ENCODE measurements around the gene PRR35. TPM values are rescaled to one million over a fixed set of nuclear protein-coding genes. Genes with fewer than 3 reads are reported as not detected.

The PRR35 gene
- total RNA-seq, 2 donors from 2014 or later: not detected

DNA sequence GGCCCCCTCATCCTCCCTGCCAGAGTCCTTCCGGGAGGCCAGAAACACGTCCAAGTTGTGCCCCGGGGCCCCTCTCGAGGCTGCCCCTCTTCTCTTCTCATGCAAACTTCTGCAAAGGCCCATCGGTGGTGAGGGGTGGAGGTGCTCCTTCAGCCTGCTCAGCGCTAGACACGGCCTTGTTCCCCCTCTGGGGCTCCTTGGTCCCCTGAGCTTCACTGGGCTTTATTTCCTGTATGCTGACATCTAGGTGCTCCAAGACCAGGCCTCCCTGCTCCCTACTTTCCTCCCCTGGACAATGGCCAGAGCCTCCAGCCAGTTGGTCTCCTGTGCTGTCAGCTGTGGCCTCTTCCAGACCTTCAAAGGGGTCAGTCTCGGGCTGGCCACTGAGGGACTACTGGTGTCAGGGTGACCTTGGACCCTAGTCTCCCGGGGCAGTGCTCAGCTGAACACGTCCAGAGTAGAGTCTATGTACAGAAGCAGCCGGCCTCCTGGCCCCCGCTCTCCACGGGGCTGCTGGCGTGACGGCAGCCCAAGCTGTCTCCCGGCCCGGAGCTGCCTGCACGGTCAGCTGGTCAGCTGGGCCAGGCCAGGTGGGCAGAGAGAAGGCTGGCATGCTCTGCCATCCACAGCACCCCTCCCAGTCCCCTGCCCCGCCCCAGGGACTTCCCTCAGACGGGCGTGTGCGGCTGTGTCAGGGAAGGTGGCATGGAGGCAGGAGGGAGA lies 1.7 kb upstream of the PRR35 start:
- Mint-ChIP-seq H3K27me3 (no peaks in the 10 kb centered on the region), H3K36me3 (ENCODE audit: low read depth) (no peaks in the 10 kb centered on the region), H3K4me1 (no peaks in the 10 kb centered on the region), H3K4me3 (no peak overlapping the region), H3K27ac (no peak overlapping the region)
- ATAC-seq (no peak), DNase-seq (no peak)
- no peaks in the 10 kb centered on the region for H3K9me3 ChIP-seq (ENCODE audit: control insufficient read depth, low read length, poor library complexity, severe bottlenecking)

DNA sequence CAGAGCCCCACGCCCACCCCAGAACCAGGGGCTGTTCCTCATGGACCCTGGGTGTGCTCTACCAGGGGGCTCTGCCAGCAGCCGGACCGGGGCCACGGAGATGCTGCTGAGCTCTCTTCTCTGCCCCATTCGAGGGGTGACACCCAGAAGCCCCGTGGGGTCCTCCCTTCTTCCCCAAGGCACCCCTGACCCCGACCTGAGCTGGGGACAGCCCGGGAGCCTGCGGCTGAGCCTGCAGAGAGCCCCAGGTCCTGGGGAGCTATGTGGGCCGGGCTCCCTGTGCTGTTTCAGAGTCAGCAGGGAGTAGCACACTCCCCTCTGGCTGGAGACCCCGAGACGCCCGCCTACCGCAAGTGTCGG lies 1.2 kb upstream of the PRR35 start:
- ATAC-seq (no peak), DNase-seq (no peak)
- H3K9me3 ChIP-seq (ENCODE audit: control insufficient read depth, low read length, poor library complexity, severe bottlenecking): no peaks in the 10 kb centered on the region
- no peak overlapping the region for H3K4me3 Mint-ChIP-seq
- no peaks in the 10 kb centered on the region for H3K4me1 Mint-ChIP-seq
- no peaks in the 10 kb centered on the region for H3K36me3 Mint-ChIP-seq (ENCODE audit: low read depth)
- H3K27me3 Mint-ChIP-seq: no peaks in the 10 kb centered on the region
- H3K27ac Mint-ChIP-seq: no peak overlapping the region

DNA sequence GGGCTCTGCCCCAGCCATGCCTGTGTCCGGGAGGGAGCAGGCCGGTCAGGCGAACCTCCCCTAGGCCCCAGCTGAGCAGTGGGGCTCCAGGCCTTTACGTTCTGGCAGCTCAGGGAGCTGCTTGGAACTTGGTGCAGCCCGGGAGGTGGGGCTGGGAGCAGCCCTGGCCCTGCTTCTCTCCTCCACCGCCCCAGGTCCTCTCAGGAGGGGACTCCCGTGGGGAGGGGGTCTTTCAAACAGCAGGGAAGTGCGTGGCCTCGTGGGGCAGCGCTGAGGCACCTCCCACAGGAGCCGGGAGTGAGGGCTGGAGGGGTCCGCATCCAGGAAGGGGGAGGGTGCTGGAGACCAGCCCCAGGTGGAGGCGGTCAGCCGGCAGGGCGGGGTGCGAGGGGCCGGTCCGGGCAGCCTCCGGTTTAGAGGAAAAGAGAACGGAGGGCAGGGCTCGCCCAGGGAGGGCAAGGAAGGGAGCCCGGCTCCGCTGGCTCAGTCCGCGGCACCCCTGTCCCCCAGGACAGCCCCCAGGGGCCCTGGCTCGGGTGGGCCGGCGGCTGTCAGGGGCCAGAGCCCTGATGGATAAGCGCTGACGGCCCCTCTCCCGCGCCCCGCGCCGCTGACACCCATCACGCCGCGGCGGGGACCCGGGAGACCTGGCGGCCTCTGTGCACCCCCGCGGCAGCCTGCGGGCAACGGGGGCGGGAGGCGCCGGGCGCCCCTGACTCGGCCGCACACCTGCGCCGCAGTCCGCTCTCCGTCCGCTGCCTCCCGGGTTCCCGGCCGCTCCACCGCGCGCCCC lies 587 bp upstream of the PRR35 start:
- Mint-ChIP-seq H3K36me3 (ENCODE audit: low read depth) (no peaks in the 10 kb centered on the region), H3K27ac (no peak overlapping the region), H3K4me3 (peak overlapping the region; percentile 31), H3K27me3 (no peaks in the 10 kb centered on the region), H3K4me1 (no peaks in the 10 kb centered on the region)
- DNase-seq: no peak
- no peaks in the 10 kb centered on the region for H3K9me3 ChIP-seq (ENCODE audit: control insufficient read depth, low read length, poor library complexity, severe bottlenecking)
- ATAC-seq: no peak

DNA sequence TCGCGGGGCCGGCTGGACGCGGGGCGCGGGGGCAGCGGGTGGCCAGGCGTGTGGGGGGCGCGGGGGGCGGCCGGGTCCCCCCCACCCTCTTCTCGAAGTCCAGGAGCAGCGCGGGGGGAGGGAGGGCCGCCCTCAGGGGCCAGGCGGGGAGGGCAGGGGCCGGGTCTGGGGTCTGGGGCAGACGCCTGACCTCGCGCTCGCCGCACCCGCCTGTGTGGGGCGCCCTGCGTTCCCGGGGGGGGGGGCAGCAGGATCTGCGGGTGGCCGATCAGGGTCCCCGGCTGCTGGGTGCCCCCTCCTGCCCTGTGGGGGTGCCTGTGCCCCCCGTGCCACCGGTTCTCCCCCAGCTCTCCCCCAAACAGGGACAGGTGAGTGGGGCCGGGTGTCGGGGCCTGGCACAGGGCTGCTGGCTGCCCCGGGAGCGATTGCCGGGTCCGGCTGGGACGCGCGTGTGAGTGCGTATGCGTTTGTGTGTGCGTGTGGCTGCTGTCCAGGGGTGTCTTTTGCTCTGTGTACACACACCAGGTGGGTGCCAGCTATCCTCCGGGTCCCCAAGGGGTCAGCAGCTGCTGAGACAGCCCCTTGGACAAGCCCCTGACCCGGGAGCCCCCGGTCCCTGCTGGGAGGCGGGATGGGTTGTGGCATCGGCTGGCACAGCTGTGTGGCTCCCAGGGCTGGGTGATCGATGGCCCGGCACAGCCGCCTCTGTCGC lies 663 bp downstream of the PRR35 start:
- no peaks in the 10 kb centered on the region for H3K4me1 Mint-ChIP-seq
- no peaks in the 10 kb centered on the region for H3K9me3 ChIP-seq (ENCODE audit: control insufficient read depth, low read length, poor library complexity, severe bottlenecking)
- H3K4me3 Mint-ChIP-seq: no peak overlapping the region
- no peaks in the 10 kb centered on the region for H3K27me3 Mint-ChIP-seq
- ATAC-seq: no peak
- DNase-seq: no peak
- H3K27ac Mint-ChIP-seq: no peak overlapping the region
- H3K36me3 Mint-ChIP-seq (ENCODE audit: low read depth): no peaks in the 10 kb centered on the region

DNA sequence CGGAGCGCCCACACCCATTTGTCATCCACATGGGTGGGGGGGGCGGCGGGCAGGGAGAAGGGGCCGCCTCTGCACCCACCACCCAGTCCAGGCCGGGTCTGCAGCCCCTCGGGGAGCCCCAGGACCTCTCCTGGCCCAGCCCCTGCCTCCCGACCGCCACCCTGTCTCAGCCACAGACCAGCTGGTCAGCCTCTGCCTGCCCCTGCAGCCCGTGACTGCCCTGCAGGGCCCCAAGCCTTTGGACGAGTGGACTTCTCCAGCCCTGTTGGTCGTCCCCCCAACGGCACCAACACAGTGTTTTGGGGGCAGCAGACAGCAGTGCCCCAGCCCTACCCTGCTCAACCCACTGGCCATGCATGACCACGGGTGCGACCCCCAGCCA lies 1.2 kb downstream of the PRR35 start:
- H3K9me3 ChIP-seq (ENCODE audit: control insufficient read depth, low read length, poor library complexity, severe bottlenecking): no peaks in the 10 kb centered on the region
- H3K27me3 Mint-ChIP-seq: no peaks in the 10 kb centered on the region
- peaks cover under 1% of the 10 kb centered on the region for H3K4me1 Mint-ChIP-seq
- no peaks in the 10 kb centered on the region for H3K36me3 Mint-ChIP-seq (ENCODE audit: low read depth)
- ATAC-seq: no peak
- no peak overlapping the region for H3K4me3 Mint-ChIP-seq
- H3K27ac Mint-ChIP-seq: no peak overlapping the region
- no peak for DNase-seq

DNA sequence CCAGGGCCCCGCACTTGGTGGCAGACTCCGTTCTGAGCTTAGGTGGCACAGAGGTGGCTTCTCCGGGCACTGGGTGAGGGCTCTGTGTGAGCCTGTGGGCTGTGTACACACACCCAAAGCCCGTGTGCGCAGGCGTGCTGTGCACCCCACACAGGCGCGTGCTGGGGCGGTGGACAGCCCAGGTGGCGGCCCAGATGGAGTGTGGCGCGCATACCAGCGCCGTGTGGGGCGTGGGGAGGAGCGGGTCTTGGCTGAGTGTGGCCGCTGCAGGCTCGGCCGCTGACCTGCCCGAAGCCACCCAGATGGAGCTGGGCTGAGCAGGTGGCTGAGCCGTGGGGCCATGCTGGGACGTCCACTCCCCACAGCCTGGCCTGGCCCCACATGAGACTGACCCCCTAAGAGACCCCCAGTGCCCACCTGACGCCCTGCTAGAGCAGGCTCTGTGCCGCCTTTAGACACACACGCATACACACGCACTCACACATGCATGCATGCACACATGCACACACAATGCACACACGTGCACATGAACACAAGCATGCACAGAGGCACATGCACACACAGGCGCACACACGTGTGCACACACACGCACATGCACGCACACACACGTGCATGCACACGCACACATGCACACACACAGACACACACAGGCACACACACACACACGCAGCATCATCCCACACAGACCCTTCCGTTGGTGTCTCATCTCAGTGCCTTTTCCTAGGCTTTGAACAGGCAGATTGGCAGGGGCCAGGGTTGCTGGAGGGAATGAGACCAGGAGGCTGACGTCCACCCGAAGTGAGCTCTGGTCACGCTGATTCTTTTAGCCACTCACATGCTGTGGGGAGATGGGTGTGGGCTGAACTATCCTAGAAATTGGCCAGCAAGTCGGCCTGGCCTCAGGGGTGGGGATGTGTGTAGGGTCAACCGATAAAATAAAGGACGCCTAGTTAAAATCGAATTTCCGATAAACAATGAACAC lies 2.1 kb downstream of the PRR35 start:
- no peaks in the 10 kb centered on the region for H3K9me3 ChIP-seq (ENCODE audit: control insufficient read depth, low read length, poor library complexity, severe bottlenecking)
- H3K36me3 Mint-ChIP-seq (ENCODE audit: low read depth): no peaks in the 10 kb centered on the region
- H3K27me3 Mint-ChIP-seq: no peaks in the 10 kb centered on the region
- no peak overlapping the region for H3K4me3 Mint-ChIP-seq
- H3K27ac Mint-ChIP-seq: no peak overlapping the region
- no peak for ATAC-seq
- peaks cover 9% of the 10 kb centered on the region for H3K4me1 Mint-ChIP-seq
- no peak for DNase-seq

DNA sequence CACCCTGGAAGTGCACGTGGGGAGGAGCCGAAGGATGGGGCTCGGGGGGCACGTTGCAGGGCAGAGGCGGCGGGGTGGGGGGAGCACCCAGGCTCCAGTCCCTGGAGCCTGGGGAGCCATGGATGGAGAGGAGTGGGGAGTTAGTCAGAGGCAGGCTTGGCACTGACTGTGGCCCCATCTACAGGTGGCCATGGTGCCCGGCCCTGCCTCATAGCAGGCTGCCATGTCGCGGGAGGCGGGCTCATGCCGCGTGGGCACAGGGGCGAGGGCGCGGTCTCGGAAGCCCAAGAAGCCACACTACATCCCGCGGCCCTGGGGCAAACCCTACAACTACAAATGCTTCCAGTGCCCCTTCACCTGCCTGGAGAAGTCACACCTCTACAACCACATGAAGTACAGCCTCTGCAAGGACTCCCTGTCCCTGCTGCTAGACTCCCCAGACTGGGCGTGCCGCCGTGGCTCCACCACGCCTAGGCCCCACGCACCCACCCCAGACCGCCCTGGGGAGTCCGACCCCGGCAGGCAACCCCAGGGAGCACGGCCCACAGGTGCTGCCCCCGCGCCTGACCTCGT lies 3.0 kb downstream of the PRR35 start:
- no peaks in the 10 kb centered on the region for H3K9me3 ChIP-seq (ENCODE audit: control insufficient read depth, low read length, poor library complexity, severe bottlenecking)
- DNase-seq (no peak), ATAC-seq (no peak)
- H3K27ac Mint-ChIP-seq: no peak overlapping the region
- no peak overlapping the region for H3K4me3 Mint-ChIP-seq
- no peaks in the 10 kb centered on the region for H3K27me3 Mint-ChIP-seq
- H3K4me1 Mint-ChIP-seq: peaks cover 9% of the 10 kb centered on the region
- H3K36me3 Mint-ChIP-seq (ENCODE audit: low read depth): no peaks in the 10 kb centered on the region

DNA sequence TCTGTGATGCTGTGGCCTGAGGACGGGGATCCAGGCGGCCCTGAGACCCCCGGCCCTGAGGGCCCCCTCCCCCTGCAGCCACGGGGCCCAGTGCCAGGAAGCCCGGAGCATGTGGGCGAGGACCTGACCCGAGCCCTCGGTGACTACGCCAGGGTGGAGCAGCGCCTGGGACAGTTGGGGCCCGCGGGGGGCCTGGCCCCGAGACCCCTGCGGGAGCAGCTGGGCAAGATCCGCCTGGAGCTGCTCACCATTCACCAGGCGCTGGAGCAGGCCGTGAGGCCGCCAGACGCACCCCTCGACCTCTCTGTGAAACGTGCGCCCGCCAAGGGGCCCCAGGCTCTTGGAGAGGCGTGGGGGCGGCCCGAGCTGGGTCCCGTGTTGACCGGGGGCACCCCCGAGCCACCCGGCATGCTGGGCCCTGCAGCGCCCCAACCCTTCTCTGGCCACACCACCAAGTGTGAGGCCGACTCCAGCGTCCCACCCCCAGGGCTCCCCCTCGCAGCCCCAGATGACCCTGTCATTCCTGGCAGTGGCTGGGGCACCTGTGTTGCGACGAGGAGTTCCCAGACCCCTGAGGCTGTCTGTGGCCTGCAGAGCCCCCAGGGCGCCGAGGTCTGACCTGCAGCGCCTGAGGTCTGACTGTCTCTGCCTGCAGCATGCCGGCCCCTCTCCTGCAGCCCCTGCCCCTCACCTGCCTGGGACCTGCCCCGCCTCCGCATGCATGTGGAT lies 4.7 kb downstream of the PRR35 start:
- DNase-seq: no peak
- Mint-ChIP-seq H3K27ac (no peak overlapping the region), H3K36me3 (ENCODE audit: low read depth) (no peaks in the 10 kb centered on the region), H3K4me3 (no peak overlapping the region), H3K27me3 (no peaks in the 10 kb centered on the region), H3K4me1 (peaks cover 12% of the 10 kb centered on the region)
- ATAC-seq: no peak
- H3K9me3 ChIP-seq (ENCODE audit: control insufficient read depth, low read length, poor library complexity, severe bottlenecking): no peaks in the 10 kb centered on the region

DNA sequence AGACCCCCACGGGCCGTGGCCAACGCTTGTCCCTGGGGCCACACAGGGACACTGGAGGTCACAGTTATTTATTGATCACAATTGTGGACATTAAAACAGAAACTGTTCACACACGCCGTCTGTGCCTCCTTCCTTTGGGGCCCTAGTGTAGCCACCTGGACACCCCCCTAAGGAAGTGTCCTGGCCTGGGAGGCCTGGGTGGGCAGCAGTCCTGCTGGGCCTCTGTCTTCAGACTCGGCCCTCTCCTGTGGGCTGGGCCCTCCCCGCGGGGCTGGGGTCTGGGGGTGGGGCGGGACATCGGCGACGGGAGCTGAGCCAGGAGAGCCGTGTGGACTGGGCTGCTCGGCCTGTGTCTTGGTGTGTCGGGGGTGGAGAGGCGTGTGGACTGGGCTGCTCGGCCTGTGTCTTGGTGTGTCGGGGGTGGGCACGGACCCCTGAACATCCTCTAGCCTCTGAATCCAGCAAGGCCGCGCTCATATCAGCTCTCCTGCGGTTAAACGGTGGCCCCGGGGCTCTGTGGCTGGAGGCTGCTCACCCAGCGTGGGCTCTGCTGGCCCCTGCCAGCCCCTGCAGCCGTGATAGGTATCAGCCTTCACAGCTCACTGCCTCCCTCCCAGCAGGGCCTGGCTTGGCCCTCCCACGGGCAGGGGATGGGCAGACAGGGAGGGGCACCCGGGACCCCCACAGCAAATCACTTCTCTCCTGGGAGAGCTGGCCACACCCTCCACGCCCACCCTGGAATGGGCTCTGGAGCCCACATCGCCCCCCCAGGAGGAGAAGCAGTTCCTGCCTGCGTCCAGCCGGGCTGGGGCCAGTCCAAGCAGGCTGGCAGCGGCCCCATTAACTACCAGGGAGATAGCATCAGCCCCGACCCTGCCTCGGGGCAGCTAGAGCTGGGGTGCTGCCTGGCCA lies 5.5 kb downstream of the PRR35 start:
- ATAC-seq: no peak
- H3K9me3 ChIP-seq (ENCODE audit: control insufficient read depth, low read length, poor library complexity, severe bottlenecking): no peaks in the 10 kb centered on the region
- no peak overlapping the region for H3K27ac Mint-ChIP-seq
- H3K36me3 Mint-ChIP-seq (ENCODE audit: low read depth): no peaks in the 10 kb centered on the region
- no peaks in the 10 kb centered on the region for H3K27me3 Mint-ChIP-seq
- DNase-seq: no peak
- H3K4me3 Mint-ChIP-seq: no peak overlapping the region
- peaks cover 14% of the 10 kb centered on the region for H3K4me1 Mint-ChIP-seq

DNA sequence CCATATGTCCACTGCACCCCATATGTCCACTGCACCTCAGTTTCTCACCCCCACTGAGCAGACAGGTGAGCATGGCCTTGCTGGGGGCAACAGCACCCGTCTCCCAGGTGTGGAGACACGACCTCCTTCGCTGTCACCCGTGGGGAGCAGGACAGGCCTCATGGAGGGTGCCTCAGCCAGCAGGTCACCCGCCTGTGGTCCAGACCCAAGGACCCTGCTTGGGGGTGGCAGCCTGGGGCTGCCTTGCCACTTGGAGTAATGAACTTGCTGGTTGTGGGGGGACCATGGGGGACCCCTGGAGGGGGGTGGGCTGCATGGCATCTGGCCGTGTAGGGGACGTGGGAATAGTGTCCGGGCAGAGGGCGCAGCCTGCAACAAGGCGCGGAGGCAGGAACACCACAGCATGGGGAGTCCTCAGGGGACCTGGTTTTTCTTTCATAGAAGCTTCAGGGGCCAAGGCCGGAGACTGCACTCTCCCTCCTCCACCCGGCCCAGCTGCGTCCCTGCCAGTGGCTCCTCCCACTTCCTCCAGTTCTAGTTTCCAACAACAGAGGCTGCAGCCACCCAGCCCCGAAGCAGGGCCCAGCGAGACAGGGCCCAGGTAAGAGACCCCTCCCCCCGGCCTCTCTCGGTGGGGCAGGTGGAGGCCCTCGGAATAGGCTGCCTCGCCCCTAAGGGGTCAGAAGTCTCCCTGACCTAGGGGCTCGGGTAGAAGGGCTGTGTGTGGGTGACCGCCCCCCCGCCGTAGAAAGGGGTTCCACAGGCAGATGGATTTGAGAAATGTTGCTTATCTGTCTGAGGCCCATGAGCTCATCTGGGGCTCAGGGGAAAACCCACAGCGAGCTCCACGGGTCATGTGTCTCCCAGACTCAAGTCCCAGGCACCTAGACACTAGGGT lies 6.5 kb downstream of the PRR35 start, which contains the start of gene NHLRC4:
Gene NHLRC4 (plus strand): TSS at position 531 of the 898 bp plus-strand sequence. CDS start 1,043 bp downstream, outside the sequence.
- Mint-ChIP-seq H3K36me3 (ENCODE audit: low read depth) (no peaks in the 10 kb centered on the region), H3K27ac (peak within 1 kb of the TSS; percentile 73), H3K4me3 (peak within 1 kb of the TSS; percentile 78), H3K27me3 (no peaks in the 10 kb centered on the region), H3K4me1 (peaks cover 24% of the 10 kb centered on the region)
- peak in 2 of 3 donors; percentile 25 to 27 for DNase-seq
- peak; percentile 47 for ATAC-seq
- H3K9me3 ChIP-seq (ENCODE audit: control insufficient read depth, low read length, poor library complexity, severe bottlenecking): no peaks in the 10 kb centered on the region

Measured in T-helper 17 cell (primary cell).